Mesenchymal stem cell (in vitro differentiated cells and primary cell): ENCODE data around the gene SCNN1B.

ENCODE experiments used
- DNase-seq: peaks from one replicate; pipeline ENCODE4 v3.0.0-alpha.2; 2013
- H2AFZ ChIP-seq: one replicate; pipeline ENCODE4 v1.6.1; 2013; ENCODE audit warnings: low read depth, mild to moderate bottlenecking, control low read depth, inconsistent platforms, low read length, moderate library complexity
- H2AK5ac ChIP-seq: 2 replicates; pipeline ENCODE4 v1.6.1; 2013; ENCODE audit warnings: low read length, moderate library complexity, mild to moderate bottlenecking, inconsistent platforms; ENCODE audit not compliant: severe bottlenecking
- H2BK120ac ChIP-seq: one replicate; pipeline ENCODE4 v1.6.1; 2013; ENCODE audit warnings: low read depth, mild to moderate bottlenecking, inconsistent platforms, low read length, moderate library complexity
- H2BK12ac ChIP-seq, 2 experiments: one replicate each; pipeline ENCODE4 v1.6.1; 2013; ENCODE audit warnings: inconsistent platforms in 2 of 2, low read length in 2 of 2, mild to moderate bottlenecking in 2 of 2, moderate library complexity in 2 of 2, control low read depth in 1 of 2
- H2BK15ac ChIP-seq: one replicate; pipeline ENCODE4 v1.6.1; 2013; ENCODE audit warnings: mild to moderate bottlenecking, low read depth, inconsistent platforms; ENCODE audit not compliant: poor library complexity, severe bottlenecking
- H2BK5ac ChIP-seq: 2 replicates; pipeline ENCODE4 v1.6.1; 2013; ENCODE audit warnings: low read depth, mild to moderate bottlenecking, low read length, control low read depth, inconsistent platforms; ENCODE audit not compliant: poor library complexity, severe bottlenecking
- H3K14ac ChIP-seq, 2 experiments: one replicate each; pipeline ENCODE4 v1.6.1; 2013; ENCODE audit warnings: inconsistent platforms in 2 of 2, low read length in 2 of 2, control low read depth in 1 of 2, mild to moderate bottlenecking in 1 of 2, moderate library complexity in 1 of 2
- H3K18ac ChIP-seq, 2 experiments: one replicate each; pipeline ENCODE4 v1.6.1; 2013; ENCODE audit warnings: inconsistent platforms in 2 of 2, low read length in 2 of 2, control low read depth in 1 of 2, low read depth in 1 of 2, mild to moderate bottlenecking in 1 of 2
- H3K23ac ChIP-seq, 2 experiments: one replicate each; pipeline ENCODE4 v1.6.1; 2013; ENCODE audit warnings: inconsistent platforms in 2 of 2, low read length in 2 of 2, mild to moderate bottlenecking in 2 of 2, moderate library complexity in 2 of 2, control low read depth in 1 of 2
- H3K27ac ChIP-seq: 2 replicates; pipeline ENCODE4 v1.5.1; 2013; ENCODE audit warnings: mild to moderate bottlenecking, moderate library complexity, low read length, control low read depth, inconsistent platforms; ENCODE audit not compliant: poor library complexity, severe bottlenecking
- H3K27me3 ChIP-seq, 2 experiments: 2 replicates each; pipeline versions ENCODE4 v1.6.1 to v1.7.0; 2013; ENCODE audit warnings: low read length in 2 of 2, mild to moderate bottlenecking in 2 of 2, moderate library complexity in 2 of 2, control low read depth in 1 of 2, inconsistent platforms in 1 of 2; ENCODE audit not compliant: control insufficient read depth in 1 of 2, insufficient read depth in 1 of 2
- H3K36me3 ChIP-seq, 2 experiments: 2 replicates each; pipeline versions ENCODE4 v1.6.1 to v1.7.0; 2013; ENCODE audit warnings: low read length in 2 of 2, control low read depth in 1 of 2, inconsistent platforms in 1 of 2, low read depth in 1 of 2, mild to moderate bottlenecking in 1 of 2; ENCODE audit not compliant: insufficient read depth in 2 of 2, control insufficient read depth in 1 of 2
- H3K4ac ChIP-seq, 2 experiments: one replicate each; pipeline ENCODE4 v1.6.1; 2013; ENCODE audit warnings: inconsistent platforms in 2 of 2, low read length in 2 of 2, mild to moderate bottlenecking in 2 of 2, moderate library complexity in 2 of 2, control low read depth in 1 of 2, low read depth in 1 of 2
- H3K4me1 ChIP-seq: 2 replicates; pipeline ENCODE4 v1.6.1; 2013; ENCODE audit warnings: low read depth, low read length, control low read depth; ENCODE audit not compliant: control insufficient read depth, insufficient read depth
- H3K4me2 ChIP-seq: 2 replicates; pipeline ENCODE4 v1.6.1; 2013; ENCODE audit warnings: low read length, mild to moderate bottlenecking, inconsistent platforms; ENCODE audit not compliant: poor library complexity, severe bottlenecking
- H3K4me3 ChIP-seq, 2 experiments: 2 replicates each; pipeline versions ENCODE4 v1.5.1 to v1.7.0; 2013; ENCODE audit warnings: low read length in 2 of 2, mild to moderate bottlenecking in 2 of 2, control low read depth in 1 of 2, low read depth in 1 of 2; ENCODE audit not compliant: insufficient read depth in 1 of 2
- H3K79me1 ChIP-seq: replicated peaks from 2 replicates; pipeline ENCODE4 v1.6.1; 2013; ENCODE audit warnings: mild to moderate bottlenecking, control low read depth, low read length, inconsistent platforms; ENCODE audit not compliant: poor library complexity, severe bottlenecking
- H3K9ac ChIP-seq: 2 replicates; pipeline ENCODE4 v1.7.0; 2013; ENCODE audit warnings: mild to moderate bottlenecking, low read length, moderate library complexity
- H3K9me3 ChIP-seq: 2 replicates; pipeline ENCODE4 v1.7.0; 2013; ENCODE audit warnings: mild to moderate bottlenecking, low read length; ENCODE audit not compliant: control insufficient read depth
- H4K8ac ChIP-seq: one replicate; pipeline ENCODE4 v1.6.1; 2013; ENCODE audit warnings: inconsistent platforms, mild to moderate bottlenecking, low read length, moderate library complexity
- H4K91ac ChIP-seq: one replicate; pipeline ENCODE4 v1.6.1; 2013; ENCODE audit warnings: mild to moderate bottlenecking, low read length, inconsistent platforms
- WGBS: methylation state at CpG from one replicate; pipeline ENCODE4 v1.1.7; 2013; ENCODE audit warnings: mixed read lengths; 5-methylcytosine and 5-hydroxymethylcytosine counted together

SCNN1B gene

GRCh38 chr16:23424292-23424958, 122.3 kb downstream of the SCNN1B start:
- Histone ChIP-seq H3K4me3 (no peak overlapping the region), H2BK12ac (peak overlapping the region; percentile 14 to 65), H2BK120ac (no peak overlapping the region), H3K18ac (peak overlapping the region; percentile 62 to 81), H3K9me3 (no peaks in the 10 kb centered on the region), H2AFZ (no peak overlapping the region), H3K14ac (no peak overlapping the region), H2BK15ac (no peak overlapping the region), H3K36me3 (peaks cover 13 to 17% of the 10 kb centered on the region in 2 experiments), H4K91ac (peak overlapping the region; percentile 66), H2AK5ac (peak overlapping the region; percentile 10), H3K4me1 (peaks cover 18% of the 10 kb centered on the region), H3K4ac (no peak overlapping the region), H2BK5ac (peak overlapping the region; percentile 53), H3K27ac (peak overlapping the region; percentile 63), H4K8ac (no peak overlapping the region), H3K23ac (no peak overlapping the region), H3K27me3 (no peaks in the 10 kb centered on the region), H3K9ac (peak overlapping the region; percentile 27), H3K4me2 (peak overlapping the region; percentile 17), H3K79me1 (peaks cover 2% of the 10 kb centered on the region)
- peak; percentile 15 for DNase-seq
- 83% methylated on average over 13 of the region's 14 CpGs for WGBS

- H2BK15ac ChIP-seq, result no peak overlapping the region
- H3K4me3 ChIP-seq, result no peak overlapping the region
- H3K27ac ChIP-seq, result no peak overlapping the region
- H3K4me2 ChIP-seq, result no peak overlapping the region
- H3K23ac ChIP-seq, result no peak overlapping the region
- H4K91ac ChIP-seq, result no peak overlapping the region
- no peak overlapping the region for H2AK5ac ChIP-seq
- H3K14ac ChIP-seq, result no peak overlapping the region
- H2BK5ac ChIP-seq, result no peak overlapping the region
- no peak overlapping the region for H3K18ac ChIP-seq
- H3K9me3 ChIP-seq, result no peaks in the 10 kb centered on the region
- no peaks in the 10 kb centered on the region for H3K27me3 ChIP-seq
- no peak overlapping the region for H2BK120ac ChIP-seq
- H4K8ac ChIP-seq, result no peak overlapping the region
- H3K36me3 ChIP-seq, result peaks cover 25 to 47% of the 10 kb centered on the region in 2 experiments
- no peak overlapping the region for H3K4ac ChIP-seq
- no peak for DNase-seq
- H3K4me1 ChIP-seq, result peaks cover 11% of the 10 kb centered on the region
- no peak overlapping the region for H3K9ac ChIP-seq
- H3K79me1 ChIP-seq, result peaks cover 2% of the 10 kb centered on the region
- WGBS, result 96% methylated on average over 2 of the region's 2 CpGs
- H2BK12ac ChIP-seq, result no peak overlapping the region
- no peak overlapping the region for H2AFZ ChIP-seq
Observed at GRCh38 chr16:23428351-23428750, 126.2 kb downstream of the SCNN1B start.
